ENCODE data around the gene IL32. TPM values are rescaled to one million over a fixed set of nuclear protein-coding genes. Genes with fewer than 3 reads are reported as not detected.

Gene IL32
- total RNA-seq, 2 donors from 2014 or later = 184 to 238 TPM

DNA sequence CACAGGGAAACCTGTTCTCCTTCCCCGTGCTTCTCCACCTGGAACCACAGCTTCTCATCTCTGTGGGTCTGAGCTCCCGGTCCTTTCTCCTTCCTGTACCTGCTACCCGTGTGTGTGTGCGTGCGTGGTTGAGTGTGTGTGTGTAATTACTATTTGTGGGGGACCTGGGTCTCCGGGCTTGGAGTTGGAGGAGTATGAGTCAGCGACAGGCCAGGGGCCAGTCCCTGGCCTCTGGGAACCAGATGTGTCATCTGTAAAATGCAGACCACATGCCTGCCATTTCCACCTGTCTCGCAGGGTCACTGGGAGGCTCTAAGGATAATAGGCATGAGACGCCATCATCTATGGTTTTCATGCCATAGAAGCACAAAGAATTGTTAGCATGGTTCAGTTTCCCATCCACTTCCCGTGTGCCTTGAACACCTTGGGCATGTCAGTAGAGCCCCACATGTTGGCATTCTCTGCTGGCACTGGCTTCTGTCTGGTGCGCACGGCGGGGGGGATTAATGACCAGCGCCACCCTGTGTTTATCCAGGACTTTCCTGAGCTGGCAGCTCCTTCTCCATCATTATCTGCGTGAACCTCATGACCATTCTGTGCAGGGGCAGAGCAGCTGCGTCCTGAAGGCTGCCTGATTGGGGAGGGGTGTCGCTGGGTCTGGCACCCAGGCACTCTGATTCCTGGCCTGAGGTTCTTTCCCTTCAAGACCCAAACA lies 48.5 kb downstream of the IL32 start:
- ATAC-seq = no peak
- no peak overlapping the region for H3K4me3 ChIP-seq
- WGBS, 2 donors = 57 to 59% methylated on average over 11 to 17 of the region's 17 CpGs
- DNase-seq = no peak
- H3K27ac ChIP-seq = no peak overlapping the region
- H3K27me3 ChIP-seq = no peaks in the 10 kb centered on the region
- peaks cover 29% of the 10 kb centered on the region for H3K4me1 ChIP-seq
- H3K36me3 ChIP-seq (replicated peaks in 1 of 2; ENCODE audit: insufficient read depth in 1 of 2, low read depth in 2 of 2) = no peaks in the 10 kb centered on the region
- H3K9me3 ChIP-seq = no peaks in the 10 kb centered on the region
- intact Hi-C loops (cut with DNase I) = loop anchor here (10.0 kb wide), 1 partner anchor 59 kb away; no protein-coding TSS in a partner anchor
- TF ChIP-seq, protein P1, sequence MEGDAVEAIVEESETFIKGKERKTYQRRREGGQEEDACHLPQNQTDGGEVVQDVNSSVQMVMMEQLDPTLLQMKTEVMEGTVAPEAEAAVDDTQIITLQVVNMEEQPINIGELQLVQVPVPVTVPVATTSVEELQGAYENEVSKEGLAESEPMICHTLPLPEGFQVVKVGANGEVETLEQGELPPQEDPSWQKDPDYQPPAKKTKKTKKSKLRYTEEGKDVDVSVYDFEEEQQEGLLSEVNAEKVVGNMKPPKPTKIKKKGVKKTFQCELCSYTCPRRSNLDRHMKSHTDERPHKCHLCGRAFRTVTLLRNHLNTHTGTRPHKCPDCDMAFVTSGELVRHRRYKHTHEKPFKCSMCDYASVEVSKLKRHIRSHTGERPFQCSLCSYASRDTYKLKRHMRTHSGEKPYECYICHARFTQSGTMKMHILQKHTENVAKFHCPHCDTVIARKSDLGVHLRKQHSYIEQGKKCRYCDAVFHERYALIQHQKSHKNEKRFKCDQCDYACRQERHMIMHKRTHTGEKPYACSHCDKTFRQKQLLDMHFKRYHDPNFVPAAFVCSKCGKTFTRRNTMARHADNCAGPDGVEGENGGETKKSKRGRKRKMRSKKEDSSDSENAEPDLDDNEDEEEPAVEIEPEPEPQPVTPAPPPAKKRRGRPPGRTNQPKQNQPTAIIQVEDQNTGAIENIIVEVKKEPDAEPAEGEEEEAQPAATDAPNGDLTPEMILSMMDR (IDR thresholded peaks at IDR 0.05) = no peak
- no peak for TF ChIP-seq POLR2A (IDR thresholded peaks at IDR 0.05)

DNA sequence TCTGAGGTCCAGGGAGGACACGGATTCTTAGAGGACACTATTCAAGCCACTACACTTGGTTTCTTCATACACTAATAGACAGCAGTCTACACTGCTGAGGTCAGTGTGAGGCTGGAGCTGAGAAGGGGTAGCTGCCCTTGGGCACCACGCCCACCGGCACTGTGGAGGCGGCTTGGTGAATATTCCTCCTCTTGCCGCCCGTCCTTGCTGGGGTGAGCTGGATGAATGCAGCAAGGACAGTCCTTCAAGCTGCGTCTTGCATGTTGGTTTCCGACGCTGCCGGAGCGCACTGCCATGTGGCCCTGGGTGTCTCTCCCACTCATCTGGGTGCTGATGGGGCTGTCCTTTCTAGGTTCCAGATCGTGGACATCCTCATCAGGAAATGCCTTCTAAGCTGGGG lies 49.6 kb downstream of the IL32 start:
- H3K9me3 ChIP-seq = no peaks in the 10 kb centered on the region
- H3K4me3 ChIP-seq = no peak overlapping the region
- WGBS, 2 donors = 88 to 94% methylated on average over 5 to 12 of the region's 12 CpGs
- no peak for ATAC-seq
- peaks cover 0 to 4% of the 10 kb centered on the region in 2 donors for H3K36me3 ChIP-seq (replicated peaks in 1 of 2; ENCODE audit: insufficient read depth in 1 of 2, low read depth in 2 of 2)
- H3K27ac ChIP-seq = no peak overlapping the region
- intact Hi-C loops (cut with DNase I) = loop anchor here (10.0 kb wide), 1 partner anchor 60 kb away; no protein-coding TSS in a partner anchor
- DNase-seq = no peak
- no peaks in the 10 kb centered on the region for H3K27me3 ChIP-seq
- H3K4me1 ChIP-seq = peaks cover 29% of the 10 kb centered on the region
- TF ChIP-seq, protein P1 (IDR thresholded peaks at IDR 0.05) = no peak
- TF ChIP-seq POLR2A (IDR thresholded peaks at IDR 0.05) = no peak

DNA sequence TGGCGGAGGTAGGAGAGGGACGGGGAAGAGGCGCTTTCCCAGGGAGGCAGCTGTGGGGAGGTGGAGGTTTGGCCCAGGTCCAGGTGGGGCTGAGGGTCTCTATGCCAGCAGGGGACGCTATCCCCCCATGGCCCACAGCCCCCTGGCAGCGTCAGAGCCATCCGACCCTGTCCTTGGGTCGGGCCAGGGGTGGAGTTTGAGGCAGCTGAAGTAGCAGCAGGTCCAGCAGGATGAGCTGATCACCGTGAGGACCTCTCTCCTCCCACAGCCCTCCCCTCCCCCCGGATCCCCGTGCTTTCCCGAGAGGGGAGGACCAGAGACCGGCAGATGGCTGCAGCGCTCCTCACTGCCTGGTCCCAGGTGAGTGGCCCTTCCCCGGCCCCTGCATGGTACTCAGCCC lies 50.1 kb downstream of the IL32 start:
- DNase-seq = no peak
- intact Hi-C loops (cut with DNase I) = loop anchor here (10.0 kb wide), 1 partner anchor 61 kb away; no protein-coding TSS in a partner anchor
- peaks cover 0 to 4% of the 10 kb centered on the region in 2 donors for H3K36me3 ChIP-seq (replicated peaks in 1 of 2; ENCODE audit: insufficient read depth in 1 of 2, low read depth in 2 of 2)

DNA sequence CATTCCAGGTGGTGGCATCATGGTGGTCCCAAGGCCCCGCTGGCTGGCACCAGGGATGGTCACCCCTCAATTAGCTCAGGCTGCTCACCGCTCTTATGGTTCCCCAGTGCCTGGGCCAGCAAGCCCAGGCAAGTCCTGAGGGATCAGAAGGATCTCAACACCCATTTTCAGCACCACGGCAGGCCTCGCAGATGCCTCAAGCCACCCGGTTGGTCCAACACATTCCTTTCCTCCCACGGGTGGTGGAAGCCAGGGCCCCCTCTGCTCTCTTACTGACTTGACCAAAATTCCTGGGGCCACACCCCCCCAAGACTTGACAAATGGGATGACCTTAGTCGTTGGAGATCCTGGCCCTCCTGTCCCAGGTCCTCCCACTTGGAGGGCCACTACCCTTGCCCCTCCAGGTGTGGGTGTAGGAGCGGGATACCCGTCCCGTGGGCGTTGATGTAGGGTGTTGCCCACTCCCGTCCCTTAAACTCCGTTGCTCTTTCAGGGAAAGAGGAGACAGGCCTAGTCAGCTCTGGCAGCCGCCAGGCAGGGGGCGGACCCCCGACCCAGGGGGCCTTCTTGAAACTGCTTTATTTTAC lies 52.9 kb downstream of the IL32 start:
- 80 to 84% methylated on average over 1 to 16 of the region's 16 CpGs for WGBS, 2 donors
- DNase-seq (no peak), ATAC-seq (no peak)
- no peak overlapping the region for H3K27ac ChIP-seq
- H3K9me3 ChIP-seq = no peaks in the 10 kb centered on the region
- H3K27me3 ChIP-seq = no peaks in the 10 kb centered on the region
- no peak overlapping the region for H3K4me3 ChIP-seq
- intact Hi-C loops (cut with DNase I) = loop anchor here (10.0 kb wide), 1 partner anchor 63 kb away; no protein-coding TSS in a partner anchor
- TF ChIP-seq, protein P1 (IDR thresholded peaks at IDR 0.05) = no peak
- no peak for TF ChIP-seq POLR2A (IDR thresholded peaks at IDR 0.05)
- H3K36me3 ChIP-seq (replicated peaks in 1 of 2; ENCODE audit: insufficient read depth in 1 of 2, low read depth in 2 of 2) = peaks cover 0 to 4% of the 10 kb centered on the region in 2 donors
- H3K4me1 ChIP-seq = peaks cover 13% of the 10 kb centered on the region

More for the DNA sequence above, 50.1 kb downstream of the IL32 start:
- Histone ChIP-seq H3K27me3 (no peaks in the 10 kb centered on the region), H3K4me3 (no peak overlapping the region), H3K4me1 (peaks cover 29% of the 10 kb centered on the region), H3K9me3 (no peaks in the 10 kb centered on the region), H3K27ac (no peak overlapping the region)
- ATAC-seq = no peak
- 64 to 83% methylated on average over 6 to 11 of the region's 14 CpGs for WGBS, 2 donors
- no peak for TF ChIP-seq POLR2A (IDR thresholded peaks at IDR 0.05)
- TF ChIP-seq, protein P1 (IDR thresholded peaks at IDR 0.05) = no peak
